Sigmoid colon (tissue), 7 donors: Measurements from ENCODE around the gene YAP1. TPM values are rescaled to one million over a fixed set of nuclear protein-coding genes. Genes with fewer than 3 reads are reported as not detected.

Experiments used
- DNase-seq: peaks from one replicate; pipeline ENCODE4 v3.0.0-alpha.2; 2019
- H3K27ac ChIP-seq, 4 donors: fragments of 200-600 bp; sonication (generic); one replicate each; pipeline ENCODE4 v1.5.1; 2016 to 2019; ENCODE audit warnings: mild to moderate bottlenecking in 1 of 4
- H3K27me3 ChIP-seq, 3 donors: fragments of 200-600 bp; sonication (generic); one replicate each; pipeline ENCODE4 v1.5.1; 2019; ENCODE audit warnings: mild to moderate bottlenecking in 1 of 3
- H3K36me3 ChIP-seq, 4 donors: fragments of 200-600 bp; sonication (generic); one replicate each; pipeline ENCODE4 v1.5.1; 2016 to 2019
- H3K4me1 ChIP-seq, 4 donors: fragments of 200-600 bp; sonication (generic); one replicate each; pipeline ENCODE4 v1.5.1; 2017 to 2019
- H3K4me3 ChIP-seq, 4 donors: fragments of 200-600 bp; sonication (generic); one replicate each; pipeline ENCODE4 v1.5.1; 2017 to 2019; ENCODE audit warnings: mild to moderate bottlenecking in 2 of 4, moderate library complexity in 1 of 4
- H3K9me3 ChIP-seq, 4 donors: fragments of 200-600 bp in 3 of 4; sonication (generic) in 3 of 4; one replicate each; pipeline versions ENCODE4 v1.5.1 to v1.6.1; 2013 to 2019
- EP300 ChIP-seq, 4 donors: sonication (generic); formaldehyde crosslinking; IDR thresholded peaks; one replicate each; pipeline ENCODE4 v1.6.1; 2017; ENCODE audit warnings: antibody characterized with exemption in 4 of 4
- POLR2A ChIP-seq, 2 donors: fragments of 450-650 bp; IDR thresholded peaks; one replicate each; pipeline ENCODE4 v1.6.1; 2016; ENCODE audit warnings: antibody characterized with exemption in 2 of 2, mild to moderate bottlenecking in 2 of 2, moderate library complexity in 2 of 2
- POLR2AphosphoS5 ChIP-seq, 4 donors: sonication (generic); formaldehyde crosslinking; IDR thresholded peaks; one replicate each; pipeline ENCODE4 v1.6.1; 2017; ENCODE audit warnings: antibody characterized with exemption in 4 of 4
- WGBS, 2 donors: extraction: QIAGEN DNeasy Blood & Tissue Kit; methylation state at CpG; one replicate each; pipeline ENCODE4 v1.1.7; 2013; 5-methylcytosine and 5-hydroxymethylcytosine counted together
- intact Hi-C: fragments of 100-400 bp; cut with DNase I; formaldehyde crosslinking; loops from one replicate; pipeline ENCODE4 v1.15.1; 2023
- polyA plus RNA-seq, 3 donors: library from polyadenylated mRNA; stranded (reverse); fragments of 200-250 nt; gene quantifications; one replicate each; pipeline ENCODE4 v1.2.3, GENCODE V29; 2013
- total RNA-seq, 4 donors: library from RNA; depleted of rRNA; stranded (reverse); fragments of >200 nt; gene quantifications; one replicate each; pipeline ENCODE4 v1.1.0, GENCODE V29; 2016
- TF ChIP-seq, protein P1 (sequence below), 4 experiments: fragments of 450-650 bp in 3 of 4; fragments of 200-600 bp in 1 of 4; IDR thresholded peaks; one replicate each; pipeline ENCODE4 v1.5.1; 2016 to 2019; ENCODE audit warnings: antibody characterized with exemption in 4 of 4, mild to moderate bottlenecking in 3 of 4, moderate library complexity in 2 of 4
- donor health status: healthy with polysubstance abuse.
- donor health status: Bipolar disorder and iron deficiency.
- donor health status: healthy.

The YAP1 gene
- total and polyA plus RNA-seq, 7 donors = 12.0 to 239 (median 159) TPM

DNA sequence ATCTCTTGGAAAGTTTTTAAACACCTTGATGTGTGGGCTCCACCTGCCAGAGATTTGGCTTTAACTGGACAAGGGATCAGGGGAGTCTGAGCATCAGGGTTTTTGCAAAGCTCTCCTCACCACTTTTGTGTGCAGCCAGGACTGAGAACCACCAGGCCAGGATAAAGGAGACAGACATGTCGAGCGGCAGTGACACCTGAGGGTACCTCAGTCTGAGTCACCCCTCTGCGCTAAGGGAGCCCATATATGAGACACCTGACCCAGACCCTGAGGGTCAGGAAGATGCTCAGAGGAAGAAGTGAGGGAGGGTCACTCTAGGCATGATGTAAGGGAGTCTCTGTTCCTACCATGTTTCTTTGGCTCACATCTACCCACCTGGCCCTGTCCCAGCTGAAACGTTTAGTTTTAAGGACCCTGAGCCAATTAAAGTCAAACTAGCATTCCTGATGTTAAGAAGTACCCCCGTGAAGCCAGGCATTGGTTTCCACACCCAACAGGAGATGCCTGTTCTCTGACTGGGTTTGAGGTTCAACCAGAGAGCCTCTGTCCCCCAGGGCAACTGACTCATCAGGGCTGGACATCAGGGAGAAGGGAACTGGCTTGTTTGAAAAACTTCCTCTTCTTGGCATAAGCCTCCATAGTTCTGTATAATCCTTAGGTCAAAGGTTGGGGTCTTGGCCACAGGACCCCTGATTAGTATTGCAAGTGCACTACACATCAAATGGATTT lies 134.6 kb downstream of the YAP1 start:
- no peaks in the 10 kb centered on the region for H3K27me3 ChIP-seq
- peaks cover 0 to 7% (median 4%) of the 10 kb centered on the region in 4 donors for H3K4me1 ChIP-seq
- intact Hi-C loops = no loop called here
- no peak overlapping the region for H3K27ac ChIP-seq
- no peak for DNase-seq
- no peaks in the 10 kb centered on the region for H3K36me3 ChIP-seq
- H3K4me3 ChIP-seq = no peak overlapping the region
- 75 to 76% methylated on average over 5 of the region's 5 CpGs for WGBS, 2 donors
- TF ChIP-seq POLR2AphosphoS5 (IDR thresholded peaks at IDR 0.05) (no peak), EP300 (IDR thresholded peaks at IDR 0.05) (no peak), POLR2A (IDR thresholded peaks at IDR 0.05) (no peak)
- TF ChIP-seq, protein P1, sequence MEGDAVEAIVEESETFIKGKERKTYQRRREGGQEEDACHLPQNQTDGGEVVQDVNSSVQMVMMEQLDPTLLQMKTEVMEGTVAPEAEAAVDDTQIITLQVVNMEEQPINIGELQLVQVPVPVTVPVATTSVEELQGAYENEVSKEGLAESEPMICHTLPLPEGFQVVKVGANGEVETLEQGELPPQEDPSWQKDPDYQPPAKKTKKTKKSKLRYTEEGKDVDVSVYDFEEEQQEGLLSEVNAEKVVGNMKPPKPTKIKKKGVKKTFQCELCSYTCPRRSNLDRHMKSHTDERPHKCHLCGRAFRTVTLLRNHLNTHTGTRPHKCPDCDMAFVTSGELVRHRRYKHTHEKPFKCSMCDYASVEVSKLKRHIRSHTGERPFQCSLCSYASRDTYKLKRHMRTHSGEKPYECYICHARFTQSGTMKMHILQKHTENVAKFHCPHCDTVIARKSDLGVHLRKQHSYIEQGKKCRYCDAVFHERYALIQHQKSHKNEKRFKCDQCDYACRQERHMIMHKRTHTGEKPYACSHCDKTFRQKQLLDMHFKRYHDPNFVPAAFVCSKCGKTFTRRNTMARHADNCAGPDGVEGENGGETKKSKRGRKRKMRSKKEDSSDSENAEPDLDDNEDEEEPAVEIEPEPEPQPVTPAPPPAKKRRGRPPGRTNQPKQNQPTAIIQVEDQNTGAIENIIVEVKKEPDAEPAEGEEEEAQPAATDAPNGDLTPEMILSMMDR (IDR thresholded peaks at IDR 0.05) = no peak
- H3K9me3 ChIP-seq = no peaks in the 10 kb centered on the region

DNA sequence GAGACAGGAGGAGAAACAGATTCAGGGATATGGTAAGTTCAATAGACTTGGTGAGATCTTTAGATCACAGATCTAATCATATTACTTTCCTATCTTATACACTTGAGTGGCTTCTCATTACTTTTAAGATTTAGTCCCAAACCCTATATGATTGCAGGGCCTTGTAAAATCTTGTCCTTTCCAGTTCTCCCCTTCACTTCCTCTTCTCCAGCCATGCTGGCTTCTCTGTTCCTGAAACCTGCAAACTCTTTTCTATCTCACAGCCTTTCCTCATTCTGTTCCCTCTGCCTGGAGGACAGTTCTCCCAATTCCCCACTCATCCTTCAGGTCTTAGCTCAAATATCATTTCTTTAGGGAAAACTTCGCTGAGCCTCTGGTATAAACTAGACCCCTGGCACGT lies 141.2 kb downstream of the YAP1 start:
- intact Hi-C loops = no loop called here
- TF ChIP-seq, protein P1 (IDR thresholded peaks at IDR 0.05) = no peak
- TF ChIP-seq POLR2A (IDR thresholded peaks at IDR 0.05) = no peak
- no peak for TF ChIP-seq POLR2AphosphoS5 (IDR thresholded peaks at IDR 0.05)
- TF ChIP-seq EP300 (IDR thresholded peaks at IDR 0.05) = no peak
- H3K27me3 ChIP-seq = no peaks in the 10 kb centered on the region
- no peaks in the 10 kb centered on the region for H3K9me3 ChIP-seq
- H3K36me3 ChIP-seq = no peaks in the 10 kb centered on the region
- DNase-seq = no peak
- H3K27ac ChIP-seq = no peak overlapping the region
- H3K4me3 ChIP-seq = no peak overlapping the region
- H3K4me1 ChIP-seq = no peaks in the 10 kb centered on the region
- 89 to 92% methylated on average over 2 of the region's 2 CpGs for WGBS, 2 donors

DNA sequence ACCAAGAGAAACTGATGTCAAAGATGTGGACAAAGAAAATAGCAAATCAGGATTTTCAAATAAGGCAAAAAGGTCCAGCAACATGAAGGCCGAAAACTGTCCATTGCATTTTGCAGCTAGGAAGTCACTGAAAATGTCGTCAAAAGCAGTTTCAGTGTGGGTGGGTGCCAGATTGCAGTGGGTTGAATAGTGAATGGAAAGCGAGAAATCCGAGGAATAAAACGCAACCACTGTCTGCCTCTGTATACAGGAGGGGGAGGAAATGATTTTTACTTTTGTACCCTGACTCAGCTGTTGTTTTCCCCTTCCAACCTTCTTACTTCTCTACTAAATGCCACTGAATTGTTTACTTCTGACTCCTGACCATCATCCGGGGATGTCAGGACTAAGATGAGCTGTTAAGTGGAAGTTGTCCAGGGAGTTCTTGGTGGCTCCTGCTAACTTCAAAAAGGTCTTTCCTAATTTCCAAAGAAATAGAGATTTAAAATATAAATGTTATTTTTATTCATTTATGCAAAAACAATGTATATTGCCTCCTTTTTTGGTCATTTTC lies 142.2 kb downstream of the YAP1 start:
- WGBS, 2 donors = 88 to 89% methylated on average over 6 of the region's 6 CpGs
- H3K4me3 ChIP-seq = no peak overlapping the region
- H3K36me3 ChIP-seq = no peaks in the 10 kb centered on the region
- no peaks in the 10 kb centered on the region for H3K9me3 ChIP-seq
- no peak overlapping the region for H3K27ac ChIP-seq
- no peaks in the 10 kb centered on the region for H3K4me1 ChIP-seq
- no peak for TF ChIP-seq POLR2A (IDR thresholded peaks at IDR 0.05)
- TF ChIP-seq EP300 (IDR thresholded peaks at IDR 0.05) = no peak
- TF ChIP-seq, protein P1 (IDR thresholded peaks at IDR 0.05) = no peak
- TF ChIP-seq POLR2AphosphoS5 (IDR thresholded peaks at IDR 0.05) = no peak
- no peak for DNase-seq
- intact Hi-C loops = no loop called here
- H3K27me3 ChIP-seq = no peaks in the 10 kb centered on the region

DNA sequence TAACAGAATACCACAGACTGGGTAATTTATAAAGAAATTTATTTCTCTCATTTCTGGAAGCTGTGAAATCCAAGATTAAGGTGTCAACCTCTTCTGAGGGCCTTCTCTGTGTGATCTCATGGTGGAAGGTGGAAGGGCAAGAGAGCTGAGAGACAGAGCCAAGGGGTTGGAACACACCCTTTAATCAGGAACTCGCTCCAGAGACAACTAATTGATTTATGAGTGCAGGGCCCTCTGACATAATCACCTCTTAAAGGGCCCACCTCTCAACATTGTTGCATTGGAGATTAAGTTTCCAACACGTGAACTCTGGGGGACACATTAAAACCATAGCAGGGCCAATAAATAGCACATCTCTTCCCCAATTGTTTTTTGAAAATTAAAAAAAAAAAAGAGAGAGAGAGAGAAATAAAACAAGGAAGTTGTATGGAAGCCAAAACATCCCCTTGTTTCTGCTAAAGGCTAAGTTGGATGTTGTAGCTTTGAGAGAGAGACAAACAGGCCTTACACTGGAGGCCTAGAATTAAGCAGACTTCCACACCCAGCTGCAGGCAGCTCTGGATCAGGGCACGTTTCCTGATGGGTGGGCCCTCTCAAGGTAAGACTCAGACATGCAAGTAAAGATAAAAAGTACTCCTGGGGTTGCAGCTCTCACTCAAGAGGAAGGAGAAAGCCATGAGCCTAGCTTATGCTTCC lies 142.9 kb downstream of the YAP1 start:
- no peaks in the 10 kb centered on the region for H3K27me3 ChIP-seq
- no peaks in the 10 kb centered on the region for H3K4me1 ChIP-seq
- intact Hi-C loops = no loop called here
- 26 to 38% methylated on average over 3 of the region's 3 CpGs for WGBS, 2 donors
- DNase-seq = no peak
- H3K9me3 ChIP-seq = no peaks in the 10 kb centered on the region
- H3K27ac ChIP-seq = no peak overlapping the region
- no peak overlapping the region for H3K4me3 ChIP-seq
- no peaks in the 10 kb centered on the region for H3K36me3 ChIP-seq
- TF ChIP-seq POLR2A (IDR thresholded peaks at IDR 0.05) (no peak), POLR2AphosphoS5 (IDR thresholded peaks at IDR 0.05) (no peak)

DNA sequence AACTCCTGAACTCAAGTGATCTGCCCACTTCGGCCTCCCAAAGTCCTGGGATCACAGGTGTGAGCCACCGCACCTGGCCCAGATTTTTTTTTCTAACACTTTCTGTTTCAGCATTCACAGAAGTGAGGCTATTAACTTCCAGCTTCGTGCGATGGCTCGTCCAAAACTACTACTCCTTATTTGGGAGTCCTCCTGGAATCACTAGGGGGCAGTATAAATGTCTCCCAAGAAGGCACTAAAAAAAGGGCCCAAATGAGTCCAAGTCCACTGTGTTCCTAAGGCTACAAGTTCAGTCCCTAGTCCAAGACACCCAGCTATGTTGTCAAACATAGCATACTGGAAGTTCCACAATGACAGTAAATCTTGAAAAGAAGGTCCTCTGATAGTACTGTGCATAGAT lies 143.8 kb downstream of the YAP1 start:
- no peaks in the 10 kb centered on the region for H3K9me3 ChIP-seq
- no peak for DNase-seq
- no peak overlapping the region for H3K27ac ChIP-seq
- no peaks in the 10 kb centered on the region for H3K36me3 ChIP-seq
- 85 to 92% methylated on average over 5 of the region's 5 CpGs for WGBS, 2 donors
- H3K27me3 ChIP-seq = no peaks in the 10 kb centered on the region
- intact Hi-C loops = no loop called here
- H3K4me1 ChIP-seq = no peaks in the 10 kb centered on the region
- H3K4me3 ChIP-seq = no peak overlapping the region
- TF ChIP-seq POLR2A (IDR thresholded peaks at IDR 0.05) = no peak
- TF ChIP-seq, protein P1 (IDR thresholded peaks at IDR 0.05) = no peak
- TF ChIP-seq POLR2AphosphoS5 (IDR thresholded peaks at IDR 0.05) = no peak
- TF ChIP-seq EP300 (IDR thresholded peaks at IDR 0.05) = no peak
